SK-N-SH (cell line): ENCODE results near the gene FLYWCH2. TPM values are rescaled to one million over a fixed set of nuclear protein-coding genes. Genes with fewer than 3 reads are reported as not detected.

Experiments used
- CTCF ChIA-PET: fragments of 300-600, 350-600 bp; formaldehyde crosslinking; extraction: SDS; loops from one replicate; lab custom pipeline; 2021; lab: Yijun Ruan, JAX
- POLR2A ChIA-PET: fragments of 350-600 bp; sonication (Branson Sonifier 250); formaldehyde crosslinking; extraction: SDS; loops from one replicate; lab custom pipeline; 2020; ENCODE audit warnings: antibody characterized with exemption, inconsistent platforms; lab: Yijun Ruan, JAX
- DNase-seq: peaks from one replicate; pipeline ENCODE4 v3.0.0; 2012
- H2AFZ ChIP-seq: fragments of 200-600 bp; sonication (generic); 2 replicates; pipeline ENCODE4 v1.8.1; 2016; ENCODE audit warnings: antibody characterized with exemption, mild to moderate bottlenecking, low read depth
- H3F3A ChIP-seq: fragments of 200-600 bp; sonication (generic); replicated peaks from 2 replicates; pipeline ENCODE3; 2016; ENCODE audit warnings: antibody characterized with exemption, mild to moderate bottlenecking; ENCODE audit not compliant: insufficient read depth
- H3K27ac ChIP-seq, 2 experiments: fragments of 200-500 bp in 1 of 2; fragments of 200-600 bp in 1 of 2; sonication (Bioruptor generic) in 1 of 2; sonication (generic), shearing (Covaris generic) in 1 of 2; 2 replicates each; pipeline versions ENCODE4 v1.5.1 to v1.6.1; 2014 to 2016; ENCODE audit warnings: low read depth in 2 of 2, inconsistent platforms in 1 of 2, low read length in 1 of 2, mild to moderate bottlenecking in 1 of 2, mixed read lengths in 1 of 2
- H3K27me3 ChIP-seq: fragments of 200-600 bp; sonication (generic), shearing (Covaris generic); 2 replicates; pipeline ENCODE4 v1.6.1; 2016; ENCODE audit warnings: mixed run types; ENCODE audit not compliant: insufficient read depth
- H3K36me3 ChIP-seq, 2 experiments: fragments of 200-500 bp in 1 of 2; fragments of 200-600 bp in 1 of 2; sonication (Bioruptor generic) in 1 of 2; sonication (generic) in 1 of 2; replicated peaks in 1 of 2; 2 replicates each; pipeline versions ENCODE3 to v1.5.1; 2014 to 2016; ENCODE audit warnings: low read length in 1 of 2, mild to moderate bottlenecking in 1 of 2; ENCODE audit not compliant: insufficient read depth in 2 of 2, control insufficient read depth in 1 of 2
- H3K4me1 ChIP-seq, 2 experiments: fragments of 200-500 bp in 1 of 2; fragments of 200-600 bp in 1 of 2; sonication (Bioruptor generic) in 1 of 2; sonication (generic), shearing (Covaris generic) in 1 of 2; 2 replicates each; pipeline versions ENCODE4 v1.5.1 to v1.6.1; 2014 to 2016; ENCODE audit warnings: low read depth in 1 of 2, low read length in 1 of 2, mixed run types in 1 of 2; ENCODE audit not compliant: insufficient read depth in 2 of 2, control insufficient read depth in 1 of 2
- H3K4me2 ChIP-seq: fragments of 200-600 bp; sonication (generic), shearing (Covaris generic); 2 replicates; pipeline ENCODE4 v1.6.1; 2017; ENCODE audit warnings: mixed run types
- H3K4me3 ChIP-seq, 2 experiments: fragments of 200-500 bp in 1 of 2; fragments of 200-600 bp in 1 of 2; sonication (Bioruptor generic) in 1 of 2; sonication (generic), shearing (Covaris generic) in 1 of 2; 2 replicates each; pipeline versions ENCODE4 v1.5.1 to v1.8.1; 2014 to 2016; ENCODE audit warnings: low read depth in 2 of 2, inconsistent platforms in 1 of 2, low read length in 1 of 2, mild to moderate bottlenecking in 1 of 2, mixed read lengths in 1 of 2, moderate library complexity in 1 of 2
- H3K79me2 ChIP-seq: fragments of 200-600 bp; sonication (generic); 2 replicates; pipeline ENCODE4 v1.8.1; 2017; ENCODE audit warnings: mild to moderate bottlenecking; ENCODE audit not compliant: insufficient read depth
- H3K9ac ChIP-seq: fragments of 200-600 bp; sonication (generic); 2 replicates; pipeline ENCODE4 v1.6.1; 2017; ENCODE audit warnings: mixed run types
- H3K9me2 ChIP-seq: fragments of 200-600 bp; sonication (generic); 2 replicates; pipeline ENCODE4 v1.6.1; 2017; ENCODE audit warnings: mixed run types
- H3K9me3 ChIP-seq: fragments of 200-600 bp; sonication (generic); 2 replicates; pipeline ENCODE4 v1.6.1; 2017; ENCODE audit warnings: mixed run types, mild to moderate bottlenecking, moderate library complexity
- H4K20me1 ChIP-seq: fragments of 200-600 bp; sonication (generic); 2 replicates; pipeline ENCODE4 v1.6.1; 2017; ENCODE audit warnings: mild to moderate bottlenecking, mixed run types; ENCODE audit not compliant: insufficient read depth
- CHD2 ChIP-seq: fragments of 150-350 bp; IDR thresholded peaks from 2 replicates; pipeline ENCODE4 v1.6.1; 2018; ENCODE audit warnings: low read length; ENCODE audit not compliant: partially characterized antibody
- ELF1 ChIP-seq: IDR thresholded peaks from 2 replicates; pipeline ENCODE4 v1.4.0; 2012
- FOSL2 ChIP-seq: IDR thresholded peaks from 2 replicates; pipeline ENCODE4 v1.4.0; 2012; ENCODE audit warnings: low read depth, mild to moderate bottlenecking, moderate library complexity, borderline replicate concordance
- FOXJ3 ChIP-seq: sonication (generic); formaldehyde crosslinking; IDR thresholded peaks from 2 replicates; pipeline ENCODE4 v1.5.1; 2020; ENCODE audit warnings: mild to moderate bottlenecking, missing genetic modification reagents
- FOXM1 ChIP-seq: IDR thresholded peaks from 2 replicates; pipeline ENCODE4 v1.4.0; 2012; ENCODE audit warnings: low read depth, mild to moderate bottlenecking
- GABPA ChIP-seq: IDR thresholded peaks from 2 replicates; pipeline ENCODE4 v1.4.0; 2012; ENCODE audit warnings: low read depth, mild to moderate bottlenecking
- MEF2A ChIP-seq: IDR thresholded peaks from 2 replicates; pipeline ENCODE4 v1.4.0; 2012; ENCODE audit warnings: low read depth, borderline replicate concordance
- NRF1 ChIP-seq: IDR thresholded peaks from 2 replicates; pipeline ENCODE4 v1.6.1; 2012; ENCODE audit warnings: low read depth, mild to moderate bottlenecking, low read length
- PBX3 ChIP-seq: IDR thresholded peaks from 2 replicates; pipeline ENCODE4; 2012
- RAD21 ChIP-seq: IDR thresholded peaks from 2 replicates; pipeline ENCODE4 v1.6.1; 2012; ENCODE audit warnings: mild to moderate bottlenecking, low read length
- RFX5 ChIP-seq: IDR thresholded peaks from 2 replicates; pipeline ENCODE4 v1.6.1; 2012; ENCODE audit warnings: mild to moderate bottlenecking, improper control_type of control experiment, low read length
- SIN3A ChIP-seq: IDR thresholded peaks from 2 replicates; pipeline ENCODE4 v1.6.1; 2012; ENCODE audit warnings: low read depth, mild to moderate bottlenecking, low read length, moderate library complexity, borderline replicate concordance
- SMC3 ChIP-seq: IDR thresholded peaks from 2 replicates; pipeline ENCODE4 v1.6.1; 2012; ENCODE audit warnings: low read depth, low read length, improper control_type of control experiment
- TCF12 ChIP-seq: IDR thresholded peaks from 2 replicates; pipeline ENCODE4 v1.4.0; 2012
- TEAD4 ChIP-seq: IDR thresholded peaks from 2 replicates; pipeline ENCODE4 v1.4.0; 2012; ENCODE audit warnings: mild to moderate bottlenecking, borderline replicate concordance; ENCODE audit not compliant: insufficient read depth
- ZBTB33 ChIP-seq: IDR thresholded peaks from 2 replicates; pipeline ENCODE4 v1.4.0; 2012; ENCODE audit warnings: low read depth, borderline replicate concordance
- WGBS: methylation state at CpG from one replicate; pipeline ENCODE4 v1.1.6; 2017; ENCODE audit warnings: low lambda C conversion rate; 5-methylcytosine and 5-hydroxymethylcytosine counted together
- polyA plus RNA-seq, 3 experiments: library from polyadenylated mRNA; depleted of rRNA; stranded (reverse); fragments of >200 nt; gene quantifications; 2 replicates each; pipeline ENCODE4 v1.2.3, GENCODE V29; 2012
- TF ChIP-seq, protein P1 (sequence below): IDR thresholded peaks from 2 replicates; pipeline ENCODE4 v1.4.0; 2012; ENCODE audit warnings: low read depth, borderline replicate concordance
- TF ChIP-seq, protein P2 (sequence below): fragments of 200-600 bp; sonication (generic); IDR thresholded peaks from 2 replicates; pipeline ENCODE4 v1.6.1; 2017; ENCODE audit warnings: antibody characterized with exemption, mild to moderate bottlenecking, moderate library complexity
- TF ChIP-seq, protein P3 (sequence below): fragments of 150-350 bp; IDR thresholded peaks from 2 replicates; pipeline ENCODE4 v1.6.1; 2017; ENCODE audit warnings: antibody characterized with exemption, low read length, low read depth, borderline replicate concordance

Gene FLYWCH2
- polyA plus RNA-seq, 1 of the 3 experiments (the other 2 are of a cell fraction): 64.8 TPM

- Histone ChIP-seq H3K79me2 (no peaks in the 10 kb centered on the region), H3K9me3 (no peaks in the 10 kb centered on the region), H4K20me1 (no peaks in the 10 kb centered on the region), H3K4me3 (no peak overlapping the region), H3K4me2 (no peak overlapping the region), H3K9me2 (no peaks in the 10 kb centered on the region), H3K9ac (no peak overlapping the region), H3K4me1 (peaks cover 0 to 5% of the 10 kb centered on the region in 2 experiments; a peak in 1 of 4 replicates), H3K27ac (no peak overlapping the region), H3F3A (peaks cover 5% of the 10 kb centered on the region), H3K27me3 (no peaks in the 10 kb centered on the region), H3K36me3 (peaks cover 0 to 26% of the 10 kb centered on the region in 2 experiments), H2AFZ (no peak overlapping the region)
- WGBS: 100% methylated on average over 1 of the region's 14 CpGs
- ChIA-PET CTCF (interaction anchor here (0.7 to 1.3 kb wide), 2 partner anchors 15 to 137 kb away, joined by 3 read pairs; no protein-coding TSS in a partner anchor), POLR2A (no interaction called here)
- DNase-seq: no peak
- TF ChIP-seq SIN3A (no peak), SMC3 (no peak), FOXM1 (no peak), RAD21 (no peak), FOXJ3 (CRISPR knock-in tag) (no peak), ZBTB33 (no peak), TEAD4 (no peak), RFX5 (no peak), FOSL2 (no peak), GABPA (no peak), CHD2 (no peak), PBX3 (no peak), MEF2A (no peak), NRF1 (no peak), TCF12 (no peak), ELF1 (no peak)
- TF ChIP-seq, protein P1, sequence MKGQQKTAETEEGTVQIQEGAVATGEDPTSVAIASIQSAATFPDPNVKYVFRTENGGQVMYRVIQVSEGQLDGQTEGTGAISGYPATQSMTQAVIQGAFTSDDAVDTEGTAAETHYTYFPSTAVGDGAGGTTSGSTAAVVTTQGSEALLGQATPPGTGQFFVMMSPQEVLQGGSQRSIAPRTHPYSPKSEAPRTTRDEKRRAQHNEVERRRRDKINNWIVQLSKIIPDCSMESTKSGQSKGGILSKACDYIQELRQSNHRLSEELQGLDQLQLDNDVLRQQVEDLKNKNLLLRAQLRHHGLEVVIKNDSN: no peak
- TF ChIP-seq, protein P2, sequence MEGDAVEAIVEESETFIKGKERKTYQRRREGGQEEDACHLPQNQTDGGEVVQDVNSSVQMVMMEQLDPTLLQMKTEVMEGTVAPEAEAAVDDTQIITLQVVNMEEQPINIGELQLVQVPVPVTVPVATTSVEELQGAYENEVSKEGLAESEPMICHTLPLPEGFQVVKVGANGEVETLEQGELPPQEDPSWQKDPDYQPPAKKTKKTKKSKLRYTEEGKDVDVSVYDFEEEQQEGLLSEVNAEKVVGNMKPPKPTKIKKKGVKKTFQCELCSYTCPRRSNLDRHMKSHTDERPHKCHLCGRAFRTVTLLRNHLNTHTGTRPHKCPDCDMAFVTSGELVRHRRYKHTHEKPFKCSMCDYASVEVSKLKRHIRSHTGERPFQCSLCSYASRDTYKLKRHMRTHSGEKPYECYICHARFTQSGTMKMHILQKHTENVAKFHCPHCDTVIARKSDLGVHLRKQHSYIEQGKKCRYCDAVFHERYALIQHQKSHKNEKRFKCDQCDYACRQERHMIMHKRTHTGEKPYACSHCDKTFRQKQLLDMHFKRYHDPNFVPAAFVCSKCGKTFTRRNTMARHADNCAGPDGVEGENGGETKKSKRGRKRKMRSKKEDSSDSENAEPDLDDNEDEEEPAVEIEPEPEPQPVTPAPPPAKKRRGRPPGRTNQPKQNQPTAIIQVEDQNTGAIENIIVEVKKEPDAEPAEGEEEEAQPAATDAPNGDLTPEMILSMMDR: no peak
- TF ChIP-seq, protein P3, sequence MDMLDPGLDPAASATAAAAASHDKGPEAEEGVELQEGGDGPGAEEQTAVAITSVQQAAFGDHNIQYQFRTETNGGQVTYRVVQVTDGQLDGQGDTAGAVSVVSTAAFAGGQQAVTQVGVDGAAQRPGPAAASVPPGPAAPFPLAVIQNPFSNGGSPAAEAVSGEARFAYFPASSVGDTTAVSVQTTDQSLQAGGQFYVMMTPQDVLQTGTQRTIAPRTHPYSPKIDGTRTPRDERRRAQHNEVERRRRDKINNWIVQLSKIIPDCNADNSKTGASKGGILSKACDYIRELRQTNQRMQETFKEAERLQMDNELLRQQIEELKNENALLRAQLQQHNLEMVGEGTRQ: no peak
These were observed 46.7 kb downstream of the FLYWCH2 start for GRCh38 chr16:2929693-2930092.
